HCT116 (cell line): ENCODE results near the gene TEX29. TPM values are rescaled to one million over a fixed set of nuclear protein-coding genes. Genes with fewer than 3 reads are reported as not detected.

ENCODE experiments used
- ATAC-seq: fragments of 200-7000 bp; cut with Tn5 transposase; 2 replicates; pipeline ENCODE4 v1.9.1; 2020; ENCODE audit warnings: mild to moderate bottlenecking, moderate library complexity
- BruUV-seq: library from RNA; stranded (reverse); fragments of 400-500 nt; replicated peaks from 2 replicates; lab custom pipeline; 2021; lab: Mats Ljungman, UMichigan
- CTCF ChIA-PET: fragments of 300-600 bp; sonication (Branson Sonifier 250); formaldehyde crosslinking; loops from one replicate; lab custom pipeline; 2021; ENCODE audit warnings: antibody characterized with exemption; lab: Charles Lee
- POLR2A ChIA-PET: fragments of 300-600, 350-600 bp; sonication (Branson Sonifier 250); formaldehyde crosslinking; loops from one replicate; lab custom pipeline; 2021; ENCODE audit warnings: antibody characterized with exemption; lab: Charles Lee
- RAD21 ChIA-PET, 2 experiments: fragments of 300-600 bp; sonication (Branson Sonifier 250); formaldehyde crosslinking; loops; one replicate each; lab custom pipeline; 2023; ENCODE audit warnings: low total read pairs in 2 of 2; ENCODE audit not compliant: uncharacterized antibody in 2 of 2, unreplicated experiment in 2 of 2, low non-redundant PET in 1 of 2; lab: Charles Lee
- DNase-seq: peaks from one replicate; pipeline ENCODE4 v3.0.0-alpha.2; 2010; ENCODE audit warnings: low read depth, low spot score
- H2AFZ ChIP-seq: fragments of 200-600 bp; shearing (Covaris generic), sonication (generic); 2 replicates; pipeline ENCODE4 v1.6.1; 2017; ENCODE audit warnings: low read depth, mixed run types, mixed read lengths, antibody characterized with exemption, low read length; ENCODE audit not compliant: poor library complexity, severe bottlenecking
- H3K27ac ChIP-seq: 2 replicates; pipeline ENCODE4 v1.5.1; 2012; ENCODE audit warnings: low read depth, low read length
- H3K27me3 ChIP-seq: fragments of 200-600 bp; sonication (generic); 2 replicates; pipeline ENCODE4 v1.6.1; 2016; ENCODE audit warnings: mixed run types, low read length, mixed read lengths; ENCODE audit not compliant: insufficient read depth
- H3K36me3 ChIP-seq, 2 experiments: fragments of 200-500 bp in 1 of 2; fragments of 200-600 bp in 1 of 2; sonication (Bioruptor generic) in 1 of 2; sonication (generic) in 1 of 2; 2 replicates each; pipeline versions ENCODE4 v1.5.1 to v1.6.1; 2014 to 2016; ENCODE audit warnings: low read length in 2 of 2, inconsistent platforms in 1 of 2, mixed read lengths in 1 of 2, mixed run types in 1 of 2; ENCODE audit not compliant: insufficient read depth in 2 of 2, control insufficient read depth in 1 of 2
- H3K4me1 ChIP-seq, 2 experiments: fragments of 200-600 bp in 1 of 2; sonication (generic) in 1 of 2; 2 replicates each; pipeline versions ENCODE4 v1.5.1 to v1.6.1; 2012 to 2017; ENCODE audit warnings: low read length in 2 of 2, inconsistent platforms in 1 of 2, mild to moderate bottlenecking in 1 of 2, mixed read lengths in 1 of 2, mixed run types in 1 of 2, moderate library complexity in 1 of 2; ENCODE audit not compliant: insufficient read depth in 2 of 2, control insufficient read depth in 1 of 2
- H3K4me2 ChIP-seq: fragments of 200-600 bp; sonication (generic); 2 replicates; pipeline ENCODE4 v1.6.1; 2017; ENCODE audit warnings: mixed run types, low read length, mixed read lengths
- H3K4me3 ChIP-seq, 2 experiments: fragments of 200-600 bp in 1 of 2; sonication (generic) in 1 of 2; replicated peaks in 1 of 2; 2 replicates each; pipeline ENCODE4 v1.5.1; 2011 to 2016; ENCODE audit warnings: low read length in 2 of 2, control low read depth in 1 of 2, low read depth in 1 of 2, mild to moderate bottlenecking in 1 of 2, mixed read lengths in 1 of 2, mixed run types in 1 of 2
- H3K79me2 ChIP-seq: fragments of 200-600 bp; sonication (generic); 2 replicates; pipeline ENCODE4 v1.6.1; 2017; ENCODE audit warnings: mild to moderate bottlenecking, mixed run types, low read length, moderate library complexity, mixed read lengths; ENCODE audit not compliant: insufficient read depth
- H3K9ac ChIP-seq: fragments of 200-600 bp; sonication (generic); 2 replicates; pipeline ENCODE4 v1.6.1; 2016; ENCODE audit warnings: low read length, mixed read lengths
- H3K9me2 ChIP-seq: fragments of 200-600 bp; sonication (generic), shearing (Covaris generic); 2 replicates; pipeline ENCODE4 v1.6.1; 2017; ENCODE audit warnings: mixed run types, mild to moderate bottlenecking, moderate library complexity; ENCODE audit not compliant: insufficient read depth
- H3K9me3 ChIP-seq, 2 experiments: fragments of 200-500 bp in 1 of 2; fragments of 200-600 bp in 1 of 2; sonication (Bioruptor generic) in 1 of 2; sonication (generic) in 1 of 2; 2 replicates each; pipeline ENCODE4 v1.6.1; 2014 to 2017; ENCODE audit warnings: low read length in 2 of 2, mixed read lengths in 2 of 2, inconsistent platforms in 1 of 2, low read depth in 1 of 2, mild to moderate bottlenecking in 1 of 2, mixed run types in 1 of 2, moderate library complexity in 1 of 2; ENCODE audit not compliant: control insufficient read depth in 1 of 2, insufficient read depth in 1 of 2
- H4K20me1 ChIP-seq: fragments of 200-600 bp; sonication (generic), shearing (Covaris generic); 2 replicates; pipeline ENCODE4 v1.6.1; 2017; ENCODE audit warnings: mixed run types, mild to moderate bottlenecking, moderate library complexity; ENCODE audit not compliant: insufficient read depth
- CTCF ChIP-seq, 3 experiments: fragments of 200-600 bp in 1 of 3; sonication (generic) in 1 of 3; IDR thresholded peaks in 2 of 3; conservative IDR thresholded peaks in 1 of 3; 2 replicates each; pipeline ENCODE4 v1.5.1; 2012 to 2017; ENCODE audit warnings: low read depth in 2 of 3, low read length in 2 of 3, antibody characterized with exemption in 1 of 3, borderline replicate concordance in 1 of 3, control low read depth in 1 of 3, mild to moderate bottlenecking in 1 of 3, mixed read lengths in 1 of 3, mixed run types in 1 of 3, moderate library complexity in 1 of 3; ENCODE audit not compliant: insufficient read depth in 1 of 3
- FOSL1 ChIP-seq: IDR thresholded peaks from 2 replicates; pipeline ENCODE4 v1.6.1; 2012; ENCODE audit warnings: low read depth
- JUND ChIP-seq: IDR thresholded peaks from 2 replicates; pipeline ENCODE4 v1.6.1; 2012
- REST ChIP-seq: IDR thresholded peaks from 2 replicates; pipeline ENCODE4 v1.6.1; 2012; ENCODE audit warnings: low read depth
- TCF7L2 ChIP-seq: IDR thresholded peaks from 2 replicates; pipeline ENCODE4 v1.7.0; 2011; ENCODE audit warnings: borderline replicate concordance, inconsistent platforms; ENCODE audit not compliant: insufficient read depth, insufficient read length; ENCODE audit errors: extremely low read depth
- ZFX ChIP-seq: fragments of 450-650 bp; IDR thresholded peaks from 2 replicates; pipeline ENCODE4 v1.6.1; 2017
- intact Hi-C: fragments of 100-400 bp; cut with micrococcal nuclease; formaldehyde crosslinking; loops from 2 replicates; pipeline ENCODE4 v1.10.0; 2022
- total RNA-seq: library from RNA; stranded (reverse); gene quantifications from one replicate; pipeline ENCODE4 v1.2.1, GENCODE V29; 2021; ENCODE audit not compliant: unreplicated experiment

TEX29 gene
- total RNA-seq, 1 experiment from 2014 or later, result not detected

- BruUV-seq, result no TSS peak
- RAD21 ChIA-PET, result no interaction called here
Observed at GRCh38 chr13:111359930-111360329, 39.5 kb downstream of the TEX29 start.

More at GRCh38 chr13:111359930-111360329, 39.5 kb downstream of the TEX29 start:
- CTCF ChIA-PET, result no interaction called here
- POLR2A ChIA-PET, result no interaction called here
- intact Hi-C loops, result no loop called here
- H2AFZ ChIP-seq, result no peak overlapping the region
- no peaks in the 10 kb centered on the region for H3K4me1 ChIP-seq
- H3K4me2 ChIP-seq, result no peak overlapping the region
- no peak for DNase-seq
- no peaks in the 10 kb centered on the region for H3K79me2 ChIP-seq
- TF ChIP-seq TCF7L2 (no peak), CTCF (IDR thresholded peaks at IDR 0.05 in 2 of 3, conservative IDR thresholded peaks at IDR 0.05 in 1 of 3; ENCODE audit: borderline replicate concordance in 1 of 3, insufficient read depth in 1 of 3, low read depth in 2 of 3, low read length in 2 of 3) (no peak), REST (no peak), JUND (no peak), FOSL1 (no peak), ZFX (no peak)
- TF ChIP-seq, all 23 proteins: peak for 0
- Histone ChIP-seq H4K20me1 (no peaks in the 10 kb centered on the region), H3K4me3 (no peak overlapping the region), H3K9me2 (no peaks in the 10 kb centered on the region), H3K9ac (no peak overlapping the region), H3K9me3 (no peaks in the 10 kb centered on the region), H3K27me3 (peaks cover 35% of the 10 kb centered on the region), H3K27ac (no peak overlapping the region), H3K36me3 (no peaks in the 10 kb centered on the region)
- ATAC-seq, result no peak
